Stomach (tissue), 9 donors: Measurements from ENCODE around the gene FYCO1. TPM values are rescaled to one million over a fixed set of nuclear protein-coding genes. Genes with fewer than 3 reads are reported as not detected.

Source experiments
- DNase-seq, 2 donors: peaks; one replicate each; pipeline versions ENCODE4 v3.0.0 to v3.0.0-alpha.2; 2013 to 2019
- H3K27ac ChIP-seq, 5 donors: fragments of 200-600 bp in 4 of 5; sonication (generic) in 4 of 5; one replicate each; pipeline ENCODE4 v1.5.1; 2013 to 2019; ENCODE audit warnings: mild to moderate bottlenecking in 1 of 5, moderate library complexity in 1 of 5
- H3K27me3 ChIP-seq, 3 donors: fragments of 200-600 bp; sonication (generic); one replicate each; pipeline ENCODE4 v1.5.1; 2017 to 2019; ENCODE audit warnings: mixed run types in 1 of 3
- H3K36me3 ChIP-seq, 4 donors: fragments of 200-600 bp; sonication (generic); 1 replicate in 3 of 4; 2 replicates in 1 of 4; pipeline ENCODE4 v1.5.1; 2016 to 2019
- H3K4me1 ChIP-seq, 4 donors: fragments of 200-600 bp; sonication (generic); one replicate each; pipeline ENCODE4 v1.5.1; 2016 to 2019
- H3K4me3 ChIP-seq, 4 donors: fragments of 200-600 bp; sonication (generic) in 3 of 4; one replicate each; pipeline ENCODE4 v1.5.1; 2016 to 2019; ENCODE audit warnings: mild to moderate bottlenecking in 1 of 4
- H3K9me3 ChIP-seq, 4 donors: fragments of 200-600 bp; sonication (generic); one replicate each; pipeline ENCODE4 v1.5.1; 2016 to 2019
- CTCF ChIP-seq, 7 experiments: fragments of 450-650 bp in 4 of 7; fragments of 200-600 bp in 3 of 7; sonication (generic) in 3 of 7; IDR thresholded peaks; one replicate each; pipeline ENCODE4 v1.5.1; 2016 to 2019; ENCODE audit warnings: antibody characterized with exemption in 7 of 7, control low read depth in 2 of 7, mild to moderate bottlenecking in 1 of 7
- EP300 ChIP-seq: sonication (generic); formaldehyde crosslinking; IDR thresholded peaks from one replicate; pipeline ENCODE4 v1.6.1; 2017; ENCODE audit warnings: antibody characterized with exemption
- POLR2A ChIP-seq, 4 donors: fragments of 450-650 bp; IDR thresholded peaks; one replicate each; pipeline ENCODE4 v1.6.1; 2016; ENCODE audit warnings: antibody characterized with exemption in 4 of 4, control low read depth in 2 of 4, mild to moderate bottlenecking in 1 of 4, moderate library complexity in 1 of 4
- POLR2AphosphoS5 ChIP-seq, 3 donors: sonication (generic); formaldehyde crosslinking; IDR thresholded peaks; one replicate each; pipeline ENCODE4 v1.6.1; 2016; ENCODE audit warnings: antibody characterized with exemption in 3 of 3
- WGBS, 5 donors: extraction: QIAGEN DNeasy Blood & Tissue Kit in 3 of 5; methylation state at CpG; one replicate each; pipeline versions ENCODE4 v1.1.5 to v1.1.7; 2013 to 2018; 5-methylcytosine and 5-hydroxymethylcytosine counted together
- intact Hi-C: fragments of 100-400 bp; cut with DNase I; formaldehyde crosslinking; loops from one replicate; pipeline ENCODE4 v1.15.1; 2023; ENCODE audit warnings: low total_unique reads
- polyA plus RNA-seq, 3 donors: library from polyadenylated mRNA; stranded (reverse); fragments of 200-250 nt; gene quantifications; one replicate each; pipeline ENCODE4 v1.2.3, GENCODE V29; 2013
- total RNA-seq, 5 donors: library from RNA; depleted of rRNA; stranded (reverse); fragments of >200 nt; gene quantifications; one replicate each; pipeline versions ENCODE4 v1.1.0 to v1.2.3, GENCODE V29; 2014 to 2016
- donor health status: healthy with polysubstance abuse.
- donor health status: Bipolar disorder and iron deficiency.
- donor health status: healthy.

Gene FYCO1
- total and polyA plus RNA-seq, 8 donors, result 10.7 to 97.4 (median 25.3) TPM

DNA sequence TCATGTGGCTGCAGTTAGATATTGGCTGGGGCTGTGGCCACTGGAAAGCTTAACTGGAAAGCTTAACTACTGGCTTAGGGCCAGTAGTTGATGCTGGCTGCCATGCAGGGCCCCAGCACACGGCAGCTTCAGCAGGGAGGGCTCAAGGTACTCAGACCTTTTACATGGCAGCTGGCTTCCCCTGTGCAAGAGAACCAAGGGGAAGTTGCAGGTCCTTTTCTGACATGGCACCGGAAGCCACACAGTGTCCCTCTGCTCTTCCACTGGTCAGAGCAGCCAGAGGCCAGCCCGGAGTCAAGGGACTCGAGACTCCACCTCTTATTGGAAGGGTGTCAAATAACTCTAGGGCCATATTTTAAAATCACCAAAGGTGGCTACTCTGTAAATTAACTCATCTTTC, 84.7 kb downstream of the FYCO1 start:
- intact Hi-C loops, result no loop called here
- Histone ChIP-seq H3K27ac (no peak overlapping the region), H3K9me3 (no peaks in the 10 kb centered on the region), H3K27me3 (no peaks in the 10 kb centered on the region), H3K36me3 (no peaks in the 10 kb centered on the region), H3K4me3 (no peak overlapping the region), H3K4me1 (peaks cover 0 to 32% (median 12%) of the 10 kb centered on the region in 4 donors)
- DNase-seq, result no peak
- WGBS, 5 donors, result 72 to 94% (median 76%) methylated on average over 3 to 4 of the region's 4 CpGs
- TF ChIP-seq POLR2AphosphoS5 (IDR thresholded peaks at IDR 0.05) (no peak), POLR2A (IDR thresholded peaks at IDR 0.05) (no peak), CTCF (IDR thresholded peaks at IDR 0.05) (no peak), EP300 (no peak)

GRCh38 chr3:45909542-45909941, 86.1 kb downstream of the FYCO1 start:
- TF ChIP-seq CTCF (IDR thresholded peaks at IDR 0.05) (no peak), POLR2AphosphoS5 (IDR thresholded peaks at IDR 0.05) (no peak), POLR2A (IDR thresholded peaks at IDR 0.05) (no peak), EP300 (no peak)
- no peaks in the 10 kb centered on the region for H3K27me3 ChIP-seq
- no peak overlapping the region for H3K27ac ChIP-seq
- H3K9me3 ChIP-seq, result no peaks in the 10 kb centered on the region
- no peak overlapping the region for H3K4me3 ChIP-seq
- no peak for DNase-seq
- H3K36me3 ChIP-seq, result no peaks in the 10 kb centered on the region
- H3K4me1 ChIP-seq, result peaks cover 0 to 19% (median 10%) of the 10 kb centered on the region in 4 donors
- 78 to 96% (median 89%) methylated on average over 6 of the region's 6 CpGs for WGBS, 5 donors
- intact Hi-C loops, result no loop called here

GRCh38 chr3:45908761-45909160, 86.9 kb downstream of the FYCO1 start:
- intact Hi-C loops, result no loop called here
- no peaks in the 10 kb centered on the region for H3K9me3 ChIP-seq
- H3K4me1 ChIP-seq, result peaks cover 0 to 19% (median 10%) of the 10 kb centered on the region in 4 donors
- DNase-seq, result no peak
- TF ChIP-seq POLR2A (IDR thresholded peaks at IDR 0.05) (no peak), POLR2AphosphoS5 (IDR thresholded peaks at IDR 0.05) (no peak), CTCF (IDR thresholded peaks at IDR 0.05) (no peak), EP300 (no peak)
- no peaks in the 10 kb centered on the region for H3K27me3 ChIP-seq
- H3K36me3 ChIP-seq, result no peaks in the 10 kb centered on the region
- WGBS, 5 donors, result 86 to 94% (median 92%) methylated on average over 7 of the region's 7 CpGs
- H3K27ac ChIP-seq, result no peak overlapping the region
- no peak overlapping the region for H3K4me3 ChIP-seq

- no peak for TF ChIP-seq POLR2A (IDR thresholded peaks at IDR 0.05)
- no peak for TF ChIP-seq POLR2AphosphoS5 (IDR thresholded peaks at IDR 0.05)
- TF ChIP-seq EP300, result no peak
- TF ChIP-seq CTCF (IDR thresholded peaks at IDR 0.05), result no peak
Observed at GRCh38 chr3:45907769-45908705, 87.6 kb downstream of the FYCO1 start.

More at GRCh38 chr3:45907769-45908705, 87.6 kb downstream of the FYCO1 start:
- DNase-seq, result no peak
- intact Hi-C loops, result no loop called here
- Histone ChIP-seq H3K27me3 (no peaks in the 10 kb centered on the region), H3K27ac (peak overlapping the region in 1 of 5 donors; percentile 56), H3K36me3 (no peaks in the 10 kb centered on the region), H3K4me3 (no peak overlapping the region), H3K4me1 (peaks cover 0 to 19% (median 10%) of the 10 kb centered on the region in 4 donors), H3K9me3 (no peaks in the 10 kb centered on the region)
- 69 to 78% (median 77%) methylated on average over 13 of the region's 13 CpGs for WGBS, 5 donors
